ENCODE measurements around the gene RASSF3. TPM values are rescaled to one million over a fixed set of nuclear protein-coding genes. Genes with fewer than 3 reads are reported as not detected.

The RASSF3 gene
- total RNA-seq, 1 donor from 2014 or later: 37.1 TPM

DNA sequence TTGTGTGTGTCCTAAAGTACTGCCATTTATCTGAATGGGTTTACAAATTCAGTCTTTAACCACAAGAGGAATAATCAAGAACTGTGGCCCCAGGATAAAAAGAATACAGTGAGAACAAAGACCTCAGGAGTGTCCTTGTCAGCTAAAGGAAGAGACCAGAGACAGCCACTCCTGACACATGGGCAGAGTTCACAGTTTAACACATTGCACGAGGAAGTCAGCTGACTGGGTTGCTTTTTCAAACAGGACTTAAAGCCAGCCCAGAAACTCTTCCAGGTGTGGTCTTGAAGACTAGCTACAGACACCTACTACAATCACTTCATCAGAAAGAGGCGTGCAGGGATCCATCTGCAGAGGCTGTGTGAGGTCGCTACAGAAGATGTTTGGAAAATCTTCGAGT lies 106.1 kb downstream of the RASSF3 start:
- intact Hi-C loops (cut with micrococcal nuclease): no loop called here
- no peak for DNase-seq (ENCODE audit: low spot score)
- H3K36me3 Mint-ChIP-seq (ENCODE audit: low read depth): peaks cover 39% of the 10 kb centered on the region
- H3K4me3 Mint-ChIP-seq: no peak overlapping the region
- H3K27ac Mint-ChIP-seq: peak overlapping the region; percentile 36
- H3K9me3 Mint-ChIP-seq: no peaks in the 10 kb centered on the region
- peaks cover 35% of the 10 kb centered on the region for H3K4me1 Mint-ChIP-seq (ENCODE audit: low read depth)
- no peaks in the 10 kb centered on the region for H3K27me3 Mint-ChIP-seq (ENCODE audit: insufficient read depth)

DNA sequence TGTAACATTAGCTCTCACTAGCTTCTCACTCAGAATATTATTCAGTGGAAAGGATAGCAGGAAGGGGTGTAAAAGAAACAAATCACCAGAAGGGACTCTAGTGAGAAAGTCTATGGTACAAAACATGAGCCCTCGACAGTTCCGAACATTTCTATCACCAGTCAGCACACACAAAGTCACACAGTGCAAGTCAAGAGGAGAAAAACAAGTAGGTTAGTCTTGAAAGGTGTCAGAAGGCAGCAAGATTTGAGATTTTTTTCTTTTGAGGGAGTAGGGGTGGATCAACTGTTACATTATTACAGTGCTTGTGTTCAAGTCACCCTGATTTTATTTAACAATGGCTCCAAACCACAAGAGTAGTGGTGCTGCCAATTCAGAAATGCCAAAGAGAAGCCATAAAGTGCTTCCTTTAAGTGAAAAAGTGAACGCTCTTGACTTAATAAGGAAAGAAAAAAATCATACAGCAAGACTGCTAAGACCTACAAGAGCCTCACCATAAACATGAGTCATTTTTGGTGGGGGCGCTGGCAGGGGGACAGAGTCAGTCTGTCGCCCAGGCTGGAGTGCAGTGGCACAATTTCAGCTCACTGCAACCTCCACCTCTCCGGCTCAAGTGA lies 106.7 kb downstream of the RASSF3 start:
- no peaks in the 10 kb centered on the region for H3K27me3 Mint-ChIP-seq (ENCODE audit: insufficient read depth)
- H3K4me1 Mint-ChIP-seq (ENCODE audit: low read depth): peaks cover 35% of the 10 kb centered on the region

DNA sequence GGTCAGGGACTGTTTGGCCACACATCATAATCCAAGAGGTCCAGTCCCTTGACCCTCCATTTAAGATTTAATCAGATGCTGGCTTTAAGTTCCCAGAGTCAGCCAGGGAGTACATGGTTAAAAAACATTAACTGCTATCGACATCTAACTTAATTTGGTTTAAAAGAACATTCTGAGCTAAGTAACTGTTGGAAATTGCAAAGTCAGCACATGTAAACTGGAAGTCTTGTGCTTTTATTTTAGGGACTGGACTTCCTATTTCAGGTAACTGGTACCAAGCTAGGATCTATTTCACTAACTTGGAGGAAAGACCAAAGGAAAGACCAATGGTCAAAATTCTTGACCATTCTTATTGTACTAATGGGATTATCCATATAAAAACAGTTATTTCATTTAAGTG lies 108.4 kb downstream of the RASSF3 start:
- no peak overlapping the region for H3K4me3 Mint-ChIP-seq
- H3K9me3 Mint-ChIP-seq: no peaks in the 10 kb centered on the region
- H3K27ac Mint-ChIP-seq: no peak overlapping the region
- intact Hi-C loops (cut with micrococcal nuclease): no loop called here
- H3K27me3 Mint-ChIP-seq (ENCODE audit: insufficient read depth): no peaks in the 10 kb centered on the region
- no peak for DNase-seq (ENCODE audit: low spot score)
- H3K4me1 Mint-ChIP-seq (ENCODE audit: low read depth): peaks cover 33% of the 10 kb centered on the region
- H3K36me3 Mint-ChIP-seq (ENCODE audit: low read depth): peaks cover 43% of the 10 kb centered on the region

More for the DNA sequence above, 106.7 kb downstream of the RASSF3 start:
- peak overlapping the region; percentile 36 for H3K27ac Mint-ChIP-seq
- DNase-seq (ENCODE audit: low spot score): no peak
- H3K36me3 Mint-ChIP-seq (ENCODE audit: low read depth): peaks cover 40% of the 10 kb centered on the region
- no peaks in the 10 kb centered on the region for H3K9me3 Mint-ChIP-seq
- intact Hi-C loops (cut with micrococcal nuclease): no loop called here
- no peak overlapping the region for H3K4me3 Mint-ChIP-seq

DNA sequence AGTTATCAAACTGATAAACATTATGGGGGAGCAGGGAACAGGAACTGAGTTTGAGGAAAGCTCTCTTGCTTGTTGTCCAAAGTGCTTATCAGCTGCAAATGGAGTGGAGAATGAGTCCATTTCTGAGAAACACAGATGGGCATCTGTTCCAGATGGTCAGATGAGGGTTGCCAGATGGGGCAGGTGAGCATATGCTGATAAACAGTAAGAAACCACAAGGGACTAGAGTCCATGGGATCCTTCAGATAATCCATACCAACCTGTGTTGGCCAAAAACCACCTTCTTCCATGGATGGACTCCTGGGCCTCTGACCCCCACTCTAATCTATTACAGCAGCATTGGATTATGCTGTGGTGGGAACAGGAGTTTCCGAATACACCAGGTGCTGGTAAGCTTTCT lies 110.6 kb downstream of the RASSF3 start:
- H3K4me3 Mint-ChIP-seq: no peak overlapping the region
- peaks cover 29% of the 10 kb centered on the region for H3K36me3 Mint-ChIP-seq (ENCODE audit: low read depth)
- no peak overlapping the region for H3K27ac Mint-ChIP-seq
- intact Hi-C loops (cut with micrococcal nuclease): no loop called here
- H3K9me3 Mint-ChIP-seq: no peaks in the 10 kb centered on the region
- peaks cover 16% of the 10 kb centered on the region for H3K4me1 Mint-ChIP-seq (ENCODE audit: low read depth)
- DNase-seq (ENCODE audit: low spot score): no peak
- H3K27me3 Mint-ChIP-seq (ENCODE audit: insufficient read depth): no peaks in the 10 kb centered on the region

DNA sequence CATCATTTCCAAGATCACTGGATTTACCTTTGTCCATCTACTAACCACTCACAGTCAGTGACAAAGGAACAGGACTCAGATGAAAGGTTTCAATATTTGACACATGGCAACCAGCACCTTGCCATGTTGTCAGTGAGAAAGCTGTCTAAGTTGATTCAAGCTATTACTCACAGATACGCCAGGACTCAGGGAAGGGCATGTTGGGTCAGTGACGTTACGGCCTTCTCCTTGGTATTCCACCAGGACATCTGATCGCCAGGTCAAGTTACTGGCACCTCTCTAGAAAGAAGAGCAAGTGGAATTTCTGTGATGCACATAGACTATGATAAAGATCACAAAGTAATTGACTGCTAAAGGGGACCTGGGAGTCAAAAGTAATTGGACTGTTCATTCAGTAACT lies 112.5 kb downstream of the RASSF3 start:
- no peak overlapping the region for H3K4me3 Mint-ChIP-seq
- peaks cover 8% of the 10 kb centered on the region for H3K4me1 Mint-ChIP-seq (ENCODE audit: low read depth)
- peaks cover 22% of the 10 kb centered on the region for H3K36me3 Mint-ChIP-seq (ENCODE audit: low read depth)
- H3K27ac Mint-ChIP-seq: no peak overlapping the region
- H3K27me3 Mint-ChIP-seq (ENCODE audit: insufficient read depth): no peaks in the 10 kb centered on the region
- no peak for DNase-seq (ENCODE audit: low spot score)
- no peaks in the 10 kb centered on the region for H3K9me3 Mint-ChIP-seq
- intact Hi-C loops (cut with micrococcal nuclease): no loop called here

DNA sequence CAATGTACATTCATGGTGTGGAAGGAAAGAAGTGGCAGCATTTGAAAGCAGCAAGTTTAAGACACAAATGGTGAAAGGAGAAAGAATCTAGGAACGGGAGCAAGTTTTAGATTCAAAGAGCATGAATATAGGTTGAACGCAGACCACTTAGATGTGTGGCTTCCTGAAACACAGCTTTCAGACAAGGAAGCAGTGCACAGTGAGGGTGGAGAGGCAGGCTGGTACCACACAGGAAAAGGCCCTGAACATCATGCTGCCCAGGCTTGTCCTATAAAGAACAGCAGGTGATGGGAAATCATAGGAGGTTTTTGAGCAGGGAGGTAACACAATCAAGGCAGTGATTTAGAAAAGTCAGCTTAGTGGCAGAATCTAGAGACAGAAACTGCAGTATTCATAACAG lies 113.3 kb downstream of the RASSF3 start:
- Mint-ChIP-seq H3K27me3 (ENCODE audit: insufficient read depth) (no peaks in the 10 kb centered on the region), H3K36me3 (ENCODE audit: low read depth) (peaks cover 24% of the 10 kb centered on the region), H3K4me3 (no peak overlapping the region), H3K9me3 (no peaks in the 10 kb centered on the region), H3K4me1 (ENCODE audit: low read depth) (peaks cover 8% of the 10 kb centered on the region), H3K27ac (peak overlapping the region; percentile 25)
- no peak for DNase-seq (ENCODE audit: low spot score)
- intact Hi-C loops (cut with micrococcal nuclease): no loop called here

DNA sequence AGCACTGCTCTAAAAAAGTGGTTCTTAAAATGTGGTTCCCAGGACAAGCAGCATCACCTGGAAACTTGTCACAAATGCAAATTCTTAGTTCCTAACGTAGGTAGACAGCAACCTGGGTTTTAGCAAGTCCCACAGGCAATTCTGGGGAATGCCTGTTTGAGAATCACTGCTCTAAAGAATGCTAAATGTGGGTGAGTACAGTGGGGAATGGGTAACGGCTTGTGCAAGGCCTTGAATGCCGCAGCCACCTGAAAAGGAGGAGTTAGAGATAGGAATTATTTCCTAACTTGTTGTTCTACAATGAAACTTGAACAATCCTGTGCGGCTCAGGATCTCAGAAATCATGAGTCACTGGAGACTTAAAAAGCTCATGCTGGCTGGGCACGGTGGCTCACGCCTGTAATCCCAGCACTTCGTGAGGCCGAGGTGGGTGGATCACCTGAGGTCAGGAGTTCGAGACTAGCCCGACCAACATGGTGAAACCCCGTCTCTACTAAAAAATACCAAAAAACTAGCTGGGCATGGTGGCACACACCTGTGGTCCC lies 114.0 kb downstream of the RASSF3 start:
- Mint-ChIP-seq H3K4me3 (no peak overlapping the region), H3K36me3 (ENCODE audit: low read depth) (peaks cover 26% of the 10 kb centered on the region), H3K9me3 (no peaks in the 10 kb centered on the region), H3K27ac (no peak overlapping the region), H3K4me1 (ENCODE audit: low read depth) (peaks cover 8% of the 10 kb centered on the region), H3K27me3 (ENCODE audit: insufficient read depth) (no peaks in the 10 kb centered on the region)
- intact Hi-C loops (cut with micrococcal nuclease): no loop called here
- DNase-seq (ENCODE audit: low spot score): no peak

DNA sequence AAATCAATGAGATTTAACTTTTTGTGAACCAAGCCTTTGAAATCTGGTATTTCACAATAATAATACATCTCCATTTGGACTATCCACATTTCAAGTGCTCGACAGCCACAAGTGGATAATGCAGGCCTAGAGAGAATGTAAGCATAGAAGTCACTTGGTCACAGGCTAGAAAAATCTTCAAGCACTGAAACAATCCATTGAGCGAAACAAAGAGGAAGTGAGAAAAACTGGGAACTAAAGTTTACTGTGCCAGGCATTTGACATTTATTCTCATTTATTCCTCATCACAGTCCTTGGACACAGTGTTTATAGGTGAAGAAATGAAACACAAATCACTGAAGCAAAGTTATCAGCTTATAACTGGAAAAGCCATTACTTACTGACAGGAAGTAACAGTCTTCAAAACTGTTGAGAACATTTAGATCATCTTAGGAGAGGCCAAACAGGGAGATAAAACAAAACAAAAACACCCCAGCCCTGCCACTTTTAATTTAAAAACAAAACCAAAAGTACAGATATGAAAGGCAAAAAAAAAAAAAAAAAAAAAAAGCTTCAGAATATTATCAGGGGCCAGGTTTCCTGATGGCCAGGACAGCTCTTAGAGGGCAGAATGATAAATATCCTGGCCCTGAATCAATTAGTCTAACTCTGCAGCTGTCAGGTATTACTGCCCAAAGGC lies 119.8 kb downstream of the RASSF3 start:
- intact Hi-C loops (cut with micrococcal nuclease): no loop called here
- Mint-ChIP-seq H3K27ac (peak overlapping the region; percentile 70), H3K36me3 (ENCODE audit: low read depth) (peaks cover 22% of the 10 kb centered on the region), H3K4me1 (ENCODE audit: low read depth) (peaks cover 17% of the 10 kb centered on the region), H3K4me3 (peak overlapping the region; percentile 24), H3K9me3 (no peaks in the 10 kb centered on the region), H3K27me3 (ENCODE audit: insufficient read depth) (no peaks in the 10 kb centered on the region)
- no peak for DNase-seq (ENCODE audit: low spot score)

DNA sequence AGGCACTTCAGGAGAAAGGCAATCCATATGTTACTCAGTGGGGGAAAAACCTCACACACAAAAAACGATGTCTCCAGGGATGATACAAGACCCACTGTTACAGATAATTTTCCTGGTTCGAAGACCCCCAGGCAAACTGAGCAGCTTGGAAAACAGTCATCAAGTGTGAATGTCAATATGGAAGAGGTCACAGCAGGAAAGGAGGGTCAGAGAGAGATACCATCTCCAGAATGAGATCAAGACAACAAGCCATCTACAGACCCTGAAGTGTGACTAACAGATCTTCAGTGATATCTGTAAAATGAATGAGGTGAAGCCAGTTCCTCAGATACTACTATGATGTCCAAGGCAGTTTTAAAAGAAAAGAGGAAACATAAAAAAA lies 120.3 kb downstream of the RASSF3 start:
- Mint-ChIP-seq H3K27me3 (ENCODE audit: insufficient read depth) (no peaks in the 10 kb centered on the region), H3K27ac (peak overlapping the region; percentile 70), H3K4me1 (ENCODE audit: low read depth) (peaks cover 17% of the 10 kb centered on the region), H3K9me3 (no peaks in the 10 kb centered on the region), H3K36me3 (ENCODE audit: low read depth) (peaks cover 22% of the 10 kb centered on the region), H3K4me3 (no peak overlapping the region)
- no peak for DNase-seq (ENCODE audit: low spot score)
- intact Hi-C loops (cut with micrococcal nuclease): no loop called here

DNA sequence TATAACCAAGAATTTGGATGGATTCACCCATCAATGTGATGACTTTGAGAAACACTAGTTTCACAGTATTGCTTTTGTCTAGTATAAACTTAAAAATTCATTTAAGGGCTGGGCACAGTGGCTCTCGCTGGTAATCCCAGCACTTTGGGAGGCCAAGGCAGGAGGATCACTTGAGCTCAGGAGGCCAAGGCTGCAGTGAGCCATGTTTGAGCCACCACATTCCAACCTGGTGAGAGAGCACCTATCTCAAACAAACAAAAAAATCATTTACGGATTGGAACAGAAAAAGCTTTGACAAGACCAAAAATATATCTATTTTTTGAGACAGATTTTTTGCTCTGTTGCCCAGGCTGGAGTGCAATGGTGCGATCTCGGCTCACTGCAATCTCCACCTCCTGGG lies 121.4 kb downstream of the RASSF3 start:
- no peak overlapping the region for H3K27ac Mint-ChIP-seq
- intact Hi-C loops (cut with micrococcal nuclease): no loop called here

DNA sequence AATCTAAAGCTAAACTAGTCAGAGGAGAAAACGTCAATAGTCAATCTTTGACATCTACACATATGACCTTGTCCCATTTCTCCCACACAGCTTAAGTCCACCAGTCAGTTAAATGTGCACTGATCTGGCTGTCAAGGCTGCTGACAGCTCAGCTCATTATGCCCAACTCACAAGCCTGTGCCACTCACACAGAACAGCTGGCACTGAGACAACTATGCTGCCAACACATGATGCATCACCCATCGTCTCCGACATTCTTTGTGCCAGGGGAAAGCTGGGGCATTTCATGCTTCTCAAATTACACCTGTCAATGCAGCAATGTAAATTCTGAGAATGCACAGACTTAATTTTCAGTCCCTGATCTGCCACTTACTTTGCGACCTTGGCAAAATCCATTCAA lies 123.6 kb downstream of the RASSF3 start:
- Mint-ChIP-seq H3K4me3 (no peak overlapping the region), H3K27ac (no peak overlapping the region), H3K27me3 (ENCODE audit: insufficient read depth) (no peaks in the 10 kb centered on the region), H3K36me3 (ENCODE audit: low read depth) (peaks cover 34% of the 10 kb centered on the region), H3K9me3 (no peaks in the 10 kb centered on the region), H3K4me1 (ENCODE audit: low read depth) (peaks cover 39% of the 10 kb centered on the region)
- DNase-seq (ENCODE audit: low spot score): no peak
- intact Hi-C loops (cut with micrococcal nuclease): no loop called here

More for the DNA sequence above, 121.4 kb downstream of the RASSF3 start:
- Mint-ChIP-seq H3K36me3 (ENCODE audit: low read depth) (peaks cover 26% of the 10 kb centered on the region), H3K4me1 (ENCODE audit: low read depth) (peaks cover 23% of the 10 kb centered on the region), H3K27me3 (ENCODE audit: insufficient read depth) (no peaks in the 10 kb centered on the region), H3K4me3 (no peak overlapping the region), H3K9me3 (no peaks in the 10 kb centered on the region)
- no peak for DNase-seq (ENCODE audit: low spot score)

DNA sequence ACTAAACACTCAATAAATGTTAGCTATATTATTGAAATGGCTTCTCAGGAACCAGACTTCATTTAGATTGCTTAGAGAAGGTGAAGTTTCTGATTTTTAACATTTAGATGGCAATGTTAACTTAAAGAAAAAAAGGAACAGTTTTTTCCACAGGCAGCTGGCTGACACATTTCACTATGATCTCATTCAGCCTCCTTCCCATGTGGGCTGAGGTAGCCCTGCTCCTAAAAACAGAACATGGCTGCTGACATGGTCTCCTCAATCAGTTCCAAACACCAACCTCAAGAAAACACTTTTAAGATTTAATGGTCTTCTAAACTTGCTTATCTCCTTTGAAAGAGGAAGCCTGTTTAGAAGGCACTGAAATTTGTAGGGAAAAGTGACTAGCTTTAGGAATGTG lies 125.1 kb downstream of the RASSF3 start:
- H3K4me1 Mint-ChIP-seq (ENCODE audit: low read depth): peaks cover 34% of the 10 kb centered on the region
- no peaks in the 10 kb centered on the region for H3K27me3 Mint-ChIP-seq (ENCODE audit: insufficient read depth)
- no peak for DNase-seq (ENCODE audit: low spot score)
- peaks cover 44% of the 10 kb centered on the region for H3K36me3 Mint-ChIP-seq (ENCODE audit: low read depth)
- no peak overlapping the region for H3K27ac Mint-ChIP-seq
- no peak overlapping the region for H3K4me3 Mint-ChIP-seq
- H3K9me3 Mint-ChIP-seq: no peaks in the 10 kb centered on the region
- intact Hi-C loops (cut with micrococcal nuclease): no loop called here

DNA sequence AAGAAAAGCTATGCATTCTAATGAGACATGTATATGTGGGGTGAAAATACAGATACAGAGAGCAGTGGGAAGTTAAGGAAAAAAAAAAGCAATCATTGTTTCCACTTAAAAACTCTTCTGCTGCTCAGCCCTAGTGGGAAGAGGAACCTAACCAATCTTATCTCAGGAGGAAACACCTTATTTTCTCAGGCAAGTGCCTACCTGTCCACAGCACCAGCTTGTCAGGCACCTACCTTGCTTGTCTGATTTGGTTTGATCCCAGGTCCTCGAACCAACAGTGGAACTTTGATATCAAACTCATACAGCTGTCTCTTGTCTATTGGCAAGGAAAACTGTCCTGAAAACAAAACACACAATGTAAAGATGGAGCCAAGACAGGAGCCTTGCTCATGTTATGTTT lies 126.5 kb downstream of the RASSF3 start:
- Mint-ChIP-seq H3K36me3 (ENCODE audit: low read depth) (peaks cover 48% of the 10 kb centered on the region), H3K27me3 (ENCODE audit: insufficient read depth) (no peaks in the 10 kb centered on the region), H3K27ac (no peak overlapping the region), H3K4me3 (no peak overlapping the region), H3K4me1 (ENCODE audit: low read depth) (peaks cover 23% of the 10 kb centered on the region), H3K9me3 (no peaks in the 10 kb centered on the region)
- DNase-seq (ENCODE audit: low spot score): no peak
- intact Hi-C loops (cut with micrococcal nuclease): no loop called here
